ENCODE results near the gene JDP2. TPM values are rescaled to one million over a fixed set of nuclear protein-coding genes. Genes with fewer than 3 reads are reported as not detected.

The JDP2 gene
- polyA plus RNA-seq, 1 of the 3 experiments (the other 2 are of a cell fraction): 22.3 TPM

- TF ChIP-seq CHD2 (IDR thresholded peaks at IDR 0.05; ENCODE audit: low read length, partially characterized antibody): no peak
Measured at GRCh38 chr14:75404847-75405246, 23.0 kb upstream of the JDP2 start (continued).

- no peak overlapping the region for H3K4me3 ChIP-seq (ENCODE audit: low read depth in 2 of 2, low read length in 1 of 2)
- ChIA-PET POLR2A (no interaction called here), CTCF (interaction anchor here (1.1 kb wide), 1 partner anchor 83 kb away, joined by 3 read pairs; no protein-coding TSS in a partner anchor)
- no peak overlapping the region for H3K27ac ChIP-seq (ENCODE audit: low read depth in 2 of 2, low read length in 1 of 2)
- H3K36me3 ChIP-seq (replicated peaks in 1 of 2; ENCODE audit: control insufficient read depth in 1 of 2, insufficient read depth in 2 of 2, low read length in 1 of 2): no peaks in the 10 kb centered on the region
- no peak for TF ChIP-seq PBX3 (IDR thresholded peaks at IDR 0.05)
- no peak for TF ChIP-seq IRF3 (IDR thresholded peaks at IDR 0.05; ENCODE audit: low read depth, low read length)
- no peak for TF ChIP-seq USF1 (IDR thresholded peaks at IDR 0.05; ENCODE audit: borderline replicate concordance, low read depth)
- no peak for TF ChIP-seq TCF12 (IDR thresholded peaks at IDR 0.05)
- no peak for TF ChIP-seq REST (IDR thresholded peaks at IDR 0.05; ENCODE audit: low read depth, low read length)
- TF ChIP-seq RCOR1 (IDR thresholded peaks at IDR 0.05; ENCODE audit: low read length): no peak
- no peak for TF ChIP-seq TEAD4 (IDR thresholded peaks at IDR 0.05; ENCODE audit: borderline replicate concordance, insufficient read depth)
- TF ChIP-seq GATA2 (CRISPR knock-in tag; IDR thresholded peaks at IDR 0.05): no peak
- no peak for TF ChIP-seq SIN3A (IDR thresholded peaks at IDR 0.05; ENCODE audit: borderline replicate concordance, low read depth, low read length)
- no peak for TF ChIP-seq SMC3 (IDR thresholded peaks at IDR 0.05; ENCODE audit: low read depth, low read length)
- TF ChIP-seq JUND (IDR thresholded peaks at IDR 0.05): no peak
- TF ChIP-seq NRF1 (IDR thresholded peaks at IDR 0.05; ENCODE audit: low read depth, low read length): no peak
- TF ChIP-seq RAD21 (IDR thresholded peaks at IDR 0.05; ENCODE audit: low read length): no peak
- no peak for TF ChIP-seq MEF2A (IDR thresholded peaks at IDR 0.05; ENCODE audit: borderline replicate concordance, low read depth)
- no peak for TF ChIP-seq POLR2AphosphoS5 (IDR thresholded peaks at IDR 0.05; ENCODE audit: low read depth, low read length)
- no peak for TF ChIP-seq ELF1 (IDR thresholded peaks at IDR 0.05)
- TF ChIP-seq CHD2 (IDR thresholded peaks at IDR 0.05; ENCODE audit: low read length, partially characterized antibody): no peak
- no peaks in the 10 kb centered on the region for H4K20me1 ChIP-seq (ENCODE audit: insufficient read depth)
- no peaks in the 10 kb centered on the region for H3K79me2 ChIP-seq (ENCODE audit: insufficient read depth)
- no peak overlapping the region for H3K4me2 ChIP-seq
- H3F3A ChIP-seq (replicated peaks; ENCODE audit: insufficient read depth): no peaks in the 10 kb centered on the region
- H2AFZ ChIP-seq (ENCODE audit: low read depth): no peak overlapping the region
- no peak for DNase-seq
- peaks cover 10% of the 10 kb centered on the region; the same call in 1 of the 2 replicates for H3K27me3 ChIP-seq (ENCODE audit: insufficient read depth)
- H3K9ac ChIP-seq: no peak overlapping the region
- peaks cover 0 to under 1% of the 10 kb centered on the region in 2 experiments; a peak in 2 of 4 replicates for H3K4me1 ChIP-seq (ENCODE audit: control insufficient read depth in 1 of 2, insufficient read depth in 2 of 2, low read depth in 1 of 2, low read length in 1 of 2)
- H3K9me3 ChIP-seq: no peaks in the 10 kb centered on the region
- WGBS (ENCODE audit: low lambda C conversion rate): 25% methylated on average over 2 of the region's 2 CpGs
- no peaks in the 10 kb centered on the region for H3K9me2 ChIP-seq
Measured at GRCh38 chr14:75406102-75406501, 21.7 kb upstream of the JDP2 start.

All from SK-N-SH (cell line).